ENCODE results near the gene TMEM242.
"Not testable (repeated sequence)": the region's sequence is repeated elsewhere in the genome, so short reads cannot be mapped to it uniquely, and the experiment has no call there.

The TMEM242 gene

GRCh38 chr6:157323966-157324300 lies 614 bp upstream of the TMEM242 start:
- DNase-seq (ENCODE audit: low read depth) = peak; percentile 61

- DNase-seq (ENCODE audit: low read depth) = no peak
Measured at GRCh38 chr6:157322792-157323254, 496 bp downstream of the TMEM242 start.

- DNase-seq (ENCODE audit: low read depth) = peak; percentile 76
Measured at GRCh38 chr6:157316871-157317814, 6.2 kb downstream of the TMEM242 start.

- DNase-seq (ENCODE audit: low read depth) = no peak
Measured at GRCh38 chr6:157314705-157315321, 8.5 kb downstream of the TMEM242 start.

- no peak for DNase-seq (ENCODE audit: low read depth)
Measured at GRCh38 chr6:157313531-157314467, 9.5 kb downstream of the TMEM242 start.

- DNase-seq (ENCODE audit: low read depth) = no peak
Measured at GRCh38 chr6:157312757-157313156, 10.6 kb downstream of the TMEM242 start.

GRCh38 chr6:157310693-157311092 lies 12.6 kb downstream of the TMEM242 start:
- DNase-seq (ENCODE audit: low read depth) = not testable (repeated sequence)

GRCh38 chr6:157307661-157308060 lies 15.7 kb downstream of the TMEM242 start:
- no peak for DNase-seq (ENCODE audit: low read depth)

GRCh38 chr6:157305670-157306653 lies 17.4 kb downstream of the TMEM242 start:
- DNase-seq (ENCODE audit: low read depth) = no peak

- DNase-seq (ENCODE audit: low read depth) = no peak
Measured at GRCh38 chr6:157304899-157305663, 18.2 kb downstream of the TMEM242 start.

GRCh38 chr6:157302736-157303135 lies 20.6 kb downstream of the TMEM242 start:
- DNase-seq (ENCODE audit: low read depth) = no peak

- DNase-seq (ENCODE audit: low read depth) = no peak
Measured at GRCh38 chr6:157300436-157300835, 22.9 kb downstream of the TMEM242 start.

GRCh38 chr6:157300006-157300405 lies 23.3 kb downstream of the TMEM242 start:
- DNase-seq (ENCODE audit: low read depth) = no peak

- DNase-seq (ENCODE audit: low read depth) = no peak
Measured at GRCh38 chr6:157298216-157298724, 25.0 kb downstream of the TMEM242 start.

GRCh38 chr6:157294654-157295053 lies 28.7 kb downstream of the TMEM242 start:
- DNase-seq (ENCODE audit: low read depth) = no peak

GRCh38 chr6:157293780-157294179 lies 29.5 kb downstream of the TMEM242 start:
- no peak for DNase-seq (ENCODE audit: low read depth)

GRCh38 chr6:157292202-157292601 lies 31.1 kb downstream of the TMEM242 start:
- DNase-seq (ENCODE audit: low read depth) = no peak

GRCh38 chr6:157291356-157291755 lies 32.0 kb downstream of the TMEM242 start:
- no peak for DNase-seq (ENCODE audit: low read depth)

- DNase-seq (ENCODE audit: low read depth) = no peak
Measured at GRCh38 chr6:157290797-157291196, 32.5 kb downstream of the TMEM242 start.

- no peak for DNase-seq (ENCODE audit: low read depth)
Measured at GRCh38 chr6:157289764-157290163, 33.6 kb downstream of the TMEM242 start.
